AG09309 (cell line): ENCODE data around the gene ZNF835.
"Not testable (repeated sequence)": the region's sequence is repeated elsewhere in the genome, so short reads cannot be mapped to it uniquely, and the experiment has no call there.

ENCODE experiments used
- DNase-seq: peaks from one replicate; pipeline ENCODE4 v3.0.0-alpha.2; 2010; ENCODE audit warnings: low read depth
- H3K4me3 ChIP-seq: 2 replicates; pipeline ENCODE4 v1.5.1; 2011; ENCODE audit warnings: mild to moderate bottlenecking, low read depth, low read length, moderate library complexity; ENCODE audit not compliant: control insufficient read depth
- CTCF ChIP-seq: IDR thresholded peaks from 2 replicates; pipeline ENCODE4 v1.5.1; 2011; ENCODE audit warnings: mild to moderate bottlenecking, low read depth, low read length, inconsistent platforms; ENCODE audit not compliant: insufficient read depth, control insufficient read depth; ENCODE audit errors: missing control alignments

Gene ZNF835

GRCh38 chr19:56687031-56687430 lies 15.5 kb upstream of the ZNF835 start:
- no peak overlapping the region for H3K4me3 ChIP-seq
- DNase-seq: no peak
- no peak for TF ChIP-seq CTCF

GRCh38 chr19:56683116-56683515 lies 11.6 kb upstream of the ZNF835 start:
- DNase-seq: no peak
- H3K4me3 ChIP-seq: no peak overlapping the region
- no peak for TF ChIP-seq CTCF

- no peak for TF ChIP-seq CTCF
- no peak for DNase-seq
- H3K4me3 ChIP-seq: no peak overlapping the region
Measured at GRCh38 chr19:56681702-56682101, 10.1 kb upstream of the ZNF835 start.

- DNase-seq: no peak
- TF ChIP-seq CTCF: no peak
- H3K4me3 ChIP-seq: no peak overlapping the region
Measured at GRCh38 chr19:56678205-56678604, 6.6 kb upstream of the ZNF835 start.

GRCh38 chr19:56672610-56673009 lies 1.1 kb upstream of the ZNF835 start:
- not testable (repeated sequence) for H3K4me3 ChIP-seq, DNase-seq

- no peak for TF ChIP-seq CTCF
- no peak for DNase-seq
- H3K4me3 ChIP-seq: no peak overlapping the region
Measured at GRCh38 chr19:56670961-56671612, 470 bp downstream of the ZNF835 start.

- H3K4me3 ChIP-seq: no peak overlapping the region
Measured at GRCh38 chr19:56670401-56670960, 1.1 kb downstream of the ZNF835 start.

More at GRCh38 chr19:56670401-56670960, 1.1 kb downstream of the ZNF835 start:
- no peak for DNase-seq
- TF ChIP-seq CTCF: no peak
